HEK293 (cell line): Measurements from ENCODE around the gene DCST2.

Experiments used
- CTCF ChIA-PET: fragments of 350-600 bp; formaldehyde crosslinking; extraction: SDS; loops from one replicate; lab custom pipeline; 2021; ENCODE audit warnings: antibody characterized with exemption; lab: Yijun Ruan, JAX
- POLR2A ChIA-PET: fragments of 300-600 bp; formaldehyde crosslinking; extraction: SDS; loops from one replicate; lab custom pipeline; 2020; ENCODE audit warnings: antibody characterized with exemption, inconsistent platforms; lab: Yijun Ruan, JAX
- H3K27ac ChIP-seq: fragments of 200-500 bp; sonication (Bioruptor generic); 2 replicates; pipeline ENCODE4 v1.5.1; 2014; ENCODE audit warnings: low read depth, low read length, control low read depth, inconsistent platforms; ENCODE audit errors: extremely low read depth
- H3K36me3 ChIP-seq, 2 experiments: fragments of 200-500 bp in 1 of 2; sonication (Bioruptor generic) in 1 of 2; 1 replicate in 1 of 2; 2 replicates in 1 of 2; pipeline ENCODE4 v1.5.1; 2014 to 2017; ENCODE audit warnings: inconsistent platforms in 2 of 2, low read length in 2 of 2; ENCODE audit not compliant: control insufficient read depth in 2 of 2, insufficient read depth in 1 of 2
- H3K4me1 ChIP-seq: fragments of 200-500 bp; sonication (Bioruptor generic); 2 replicates; pipeline ENCODE4 v1.5.1; 2014; ENCODE audit warnings: mild to moderate bottlenecking, low read length, inconsistent platforms; ENCODE audit not compliant: control insufficient read depth, insufficient read depth
- H3K4me3 ChIP-seq: 2 replicates; pipeline ENCODE4 v1.5.1; 2011; ENCODE audit warnings: low read depth, mild to moderate bottlenecking, control low read depth, low read length, moderate library complexity
- H3K9me3 ChIP-seq: fragments of 200-500 bp; sonication (Bioruptor generic); 2 replicates; pipeline ENCODE4 v1.5.1; 2014; ENCODE audit warnings: low read depth, low read length, inconsistent platforms; ENCODE audit not compliant: control insufficient read depth, insufficient read depth
- EGR2 ChIP-seq: fragments of 450-650 bp; formaldehyde crosslinking; IDR thresholded peaks from 2 replicates; pipeline ENCODE4 v1.5.1; 2016; ENCODE audit warnings: low read depth, missing biosample characterization, missing genetic modification characterization
- GLIS1 ChIP-seq: fragments of 450-650 bp; formaldehyde crosslinking; IDR thresholded peaks from 2 replicates; pipeline ENCODE4 v1.5.1; 2016; ENCODE audit warnings: missing biosample characterization, missing genetic modification characterization
- KLF10 ChIP-seq: fragments of 450-650 bp; IDR thresholded peaks from 2 replicates; pipeline ENCODE4 v1.5.1; 2018; ENCODE audit warnings: missing biosample characterization, mild to moderate bottlenecking, missing genetic modification characterization
- SP2 ChIP-seq: fragments of 450-650 bp; formaldehyde crosslinking; IDR thresholded peaks from 2 replicates; pipeline ENCODE4 v1.5.1; 2016; ENCODE audit warnings: missing biosample characterization, missing genetic modification characterization
- SP3 ChIP-seq: fragments of 450-650 bp; formaldehyde crosslinking; IDR thresholded peaks from 2 replicates; pipeline ENCODE4 v1.5.1; 2016; ENCODE audit warnings: missing biosample characterization, missing genetic modification characterization
- SP7 ChIP-seq: fragments of 450-650 bp; formaldehyde crosslinking; IDR thresholded peaks from 2 replicates; pipeline ENCODE4 v1.5.1; 2016; ENCODE audit warnings: missing biosample characterization, missing genetic modification characterization
- ZBTB17 ChIP-seq: fragments of 450-650 bp; formaldehyde crosslinking; IDR thresholded peaks from 2 replicates; pipeline ENCODE4 v1.5.1; 2016; ENCODE audit warnings: missing biosample characterization, missing genetic modification characterization
- ZBTB20 ChIP-seq: fragments of 450-650 bp; formaldehyde crosslinking; IDR thresholded peaks from 2 replicates; pipeline ENCODE4 v1.5.1; 2016; ENCODE audit warnings: missing biosample characterization, missing genetic modification characterization
- ZFHX2 ChIP-seq: fragments of 450-650 bp; formaldehyde crosslinking; conservative IDR thresholded peaks from 2 replicates; pipeline ENCODE4 v1.5.1; 2016; ENCODE audit warnings: missing biosample characterization, missing genetic modification characterization
- ZFP69B ChIP-seq: fragments of 450-650 bp; formaldehyde crosslinking; IDR thresholded peaks from 2 replicates; pipeline ENCODE4 v1.5.1; 2016; ENCODE audit warnings: missing biosample characterization, missing genetic modification characterization
- ZNF341 ChIP-seq: fragments of 450-650 bp; formaldehyde crosslinking; IDR thresholded peaks from 2 replicates; pipeline ENCODE4; 2016; ENCODE audit warnings: low read depth, missing biosample characterization, missing genetic modification characterization
- ZNF366 ChIP-seq: fragments of 450-650 bp; formaldehyde crosslinking; conservative IDR thresholded peaks from 2 replicates; pipeline ENCODE4 v1.5.1; 2016; ENCODE audit warnings: missing biosample characterization, missing genetic modification characterization
- ZNF37A ChIP-seq: fragments of 450-650 bp; IDR thresholded peaks from 2 replicates; pipeline ENCODE4 v1.5.1; 2018; ENCODE audit warnings: missing biosample characterization, missing genetic modification characterization
- ZNF548 ChIP-seq: fragments of 450-650 bp; formaldehyde crosslinking; IDR thresholded peaks from 2 replicates; pipeline ENCODE4 v1.5.1; 2016; ENCODE audit warnings: missing biosample characterization, missing genetic modification characterization
- ZNF555 ChIP-seq: fragments of 450-650 bp; formaldehyde crosslinking; conservative IDR thresholded peaks from 2 replicates; pipeline ENCODE4 v1.5.1; 2017; ENCODE audit warnings: missing biosample characterization, mild to moderate bottlenecking, missing genetic modification characterization, inconsistent platforms
- ZNF664 ChIP-seq: fragments of 450-650 bp; formaldehyde crosslinking; IDR thresholded peaks from 2 replicates; pipeline ENCODE4 v1.5.1; 2016; ENCODE audit warnings: missing biosample characterization, missing genetic modification characterization
- ZNF747 ChIP-seq: fragments of 450-650 bp; formaldehyde crosslinking; IDR thresholded peaks from 2 replicates; pipeline ENCODE4 v1.5.1; 2016; ENCODE audit warnings: missing biosample characterization, missing genetic modification characterization
- TF ChIP-seq, protein P1 (sequence below): fragments of 450-650 bp; formaldehyde crosslinking; IDR thresholded peaks from 2 replicates; pipeline ENCODE4 v1.5.1; 2016; ENCODE audit warnings: missing biosample characterization, missing genetic modification characterization
- TF ChIP-seq, protein P2 (sequence below): fragments of 450-650 bp; formaldehyde crosslinking; IDR thresholded peaks from 2 replicates; pipeline ENCODE4 v1.5.1; 2016; ENCODE audit warnings: missing biosample characterization, missing genetic modification characterization
- TF ChIP-seq, protein P3 (sequence below): fragments of 450-650 bp; formaldehyde crosslinking; IDR thresholded peaks from 2 replicates; pipeline ENCODE4 v1.5.1; 2016; ENCODE audit warnings: missing biosample characterization, missing genetic modification characterization
- TF ChIP-seq, protein P4 (sequence below): fragments of 450-650 bp; formaldehyde crosslinking; IDR thresholded peaks from 2 replicates; pipeline ENCODE4 v1.5.1; 2017; ENCODE audit warnings: missing biosample characterization, missing genetic modification characterization
- TF ChIP-seq, protein P5 (sequence below): fragments of 450-650 bp; formaldehyde crosslinking; IDR thresholded peaks from 2 replicates; pipeline ENCODE4 v1.5.1; 2016; ENCODE audit warnings: missing biosample characterization, missing genetic modification characterization
- TF ChIP-seq, protein P6 (sequence below): fragments of 450-650 bp; formaldehyde crosslinking; IDR thresholded peaks from 2 replicates; pipeline ENCODE4 v1.5.1; 2016; ENCODE audit warnings: missing biosample characterization, missing genetic modification characterization

DCST2 gene

DNA sequence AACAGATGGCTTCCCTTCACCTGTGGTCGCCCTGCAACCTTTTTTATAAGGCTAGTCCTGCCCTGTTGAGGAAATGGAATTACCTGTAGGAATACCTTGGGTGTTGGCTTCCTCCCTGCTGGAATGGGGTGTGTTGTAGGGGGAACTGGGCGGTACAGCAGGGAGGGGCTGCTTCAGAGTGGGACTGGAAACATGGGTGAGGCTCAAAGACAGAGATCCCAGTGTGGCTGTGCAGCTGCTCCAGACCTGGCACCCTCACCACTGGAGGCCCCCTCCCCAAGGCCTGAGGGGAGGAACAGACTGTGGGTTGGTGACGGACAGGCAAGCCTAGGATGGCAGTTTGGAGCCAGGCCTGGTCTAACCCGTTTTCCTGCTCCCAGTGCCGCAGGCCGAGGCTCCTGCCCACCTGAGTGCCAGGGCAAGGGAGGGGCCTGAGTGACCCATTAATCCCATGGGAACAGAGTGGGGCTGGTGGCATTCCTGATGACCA, 49.5 kb upstream of the DCST2 start (continued):
- TF ChIP-seq, protein P1, sequence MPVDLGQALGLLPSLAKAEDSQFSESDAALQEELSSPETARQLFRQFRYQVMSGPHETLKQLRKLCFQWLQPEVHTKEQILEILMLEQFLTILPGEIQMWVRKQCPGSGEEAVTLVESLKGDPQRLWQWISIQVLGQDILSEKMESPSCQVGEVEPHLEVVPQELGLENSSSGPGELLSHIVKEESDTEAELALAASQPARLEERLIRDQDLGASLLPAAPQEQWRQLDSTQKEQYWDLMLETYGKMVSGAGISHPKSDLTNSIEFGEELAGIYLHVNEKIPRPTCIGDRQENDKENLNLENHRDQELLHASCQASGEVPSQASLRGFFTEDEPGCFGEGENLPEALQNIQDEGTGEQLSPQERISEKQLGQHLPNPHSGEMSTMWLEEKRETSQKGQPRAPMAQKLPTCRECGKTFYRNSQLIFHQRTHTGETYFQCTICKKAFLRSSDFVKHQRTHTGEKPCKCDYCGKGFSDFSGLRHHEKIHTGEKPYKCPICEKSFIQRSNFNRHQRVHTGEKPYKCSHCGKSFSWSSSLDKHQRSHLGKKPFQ (tag by site-specific recombination): no peak
- no peak for TF ChIP-seq SP2

DNA sequence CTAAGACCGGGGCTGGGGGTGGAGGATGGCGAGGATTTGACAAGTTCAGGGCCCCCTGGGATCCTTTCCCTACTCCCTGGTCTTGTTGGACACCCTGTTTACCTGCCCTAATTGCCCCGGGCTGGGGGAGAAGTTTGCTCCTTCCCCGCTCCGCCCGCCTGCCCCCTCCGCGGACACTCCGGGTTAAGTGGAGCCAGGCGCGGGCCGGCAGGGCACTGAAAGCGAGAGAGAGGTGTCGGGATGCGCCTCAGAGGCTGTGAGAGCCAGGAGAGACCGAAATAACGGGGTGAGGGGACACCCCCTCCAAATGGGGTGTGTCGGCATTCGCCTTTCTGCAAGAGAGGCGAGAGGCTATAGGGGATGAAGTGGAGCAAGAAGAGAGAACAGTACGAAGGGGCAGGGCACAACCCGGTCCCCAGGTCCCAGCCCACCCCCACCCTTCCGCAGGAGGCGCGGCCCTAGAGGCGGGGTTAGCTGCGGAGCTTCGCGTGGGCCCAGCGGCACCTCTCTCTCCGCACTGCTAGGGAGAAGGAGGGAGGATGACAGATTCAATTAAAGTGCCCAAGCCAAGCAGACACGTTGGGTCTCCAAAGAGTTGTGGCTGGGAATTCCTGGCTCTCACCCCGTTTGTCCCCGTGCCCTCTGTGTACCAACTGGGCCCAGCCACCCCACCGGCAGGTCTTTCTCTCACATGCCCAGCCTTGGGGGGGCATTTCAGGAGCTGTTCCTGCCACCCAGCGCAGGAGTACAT, 48.9 kb upstream of the DCST2 start:
- Histone ChIP-seq H3K36me3 (no peaks in the 10 kb centered on the region), H3K9me3 (no peaks in the 10 kb centered on the region), H3K4me3 (no peak overlapping the region), H3K27ac (no peak overlapping the region), H3K4me1 (peaks cover 15% of the 10 kb centered on the region)
- POLR2A ChIA-PET: interaction anchor here (0.7 kb wide), 1 partner anchor 1455 kb away, joined by 5 read pairs; the partner anchor contains the start of gene S100A13
- CTCF ChIA-PET: interaction anchor here (0.5 to 4.5 kb wide), 4 partner anchors 10 to 38 kb away, joined by 3 to 117 read pairs (median 50); partner anchors contain the start of gene EFNA4
- TF ChIP-seq ZNF747 (no peak), ZNF664 (tag by site-specific recombination) (no peak), SP7 (tag by site-specific recombination) (peak; percentile 9; the same call in 1 of the 2 replicates), SP3 (tag by site-specific recombination) (peak; percentile 34; the same call in 1 of the 2 replicates), KLF10 (tag by site-specific recombination) (peak; percentile 67), SP2 (peak; percentile 70), ZBTB20 (tag by site-specific recombination) (0 out of 2 replicates have a peak, but pooled peaks have one; percentile 16), ZNF548 (tag by site-specific recombination) (no peak), ZFP69B (tag by site-specific recombination) (peak; percentile 92), ZNF37A (tag by site-specific recombination) (no peak), EGR2 (peak; percentile 68), ZFHX2 (tag by site-specific recombination) (peak; percentile 62), GLIS1 (tag by site-specific recombination) (peak; percentile 68), ZNF366 (tag by site-specific recombination) (peak; percentile 48), ZNF341 (tag by site-specific recombination) (peak; percentile 74), ZBTB17 (tag by site-specific recombination) (peak; percentile 70), ZNF555 (tag by site-specific recombination) (no peak)
- TF ChIP-seq, protein P2, sequence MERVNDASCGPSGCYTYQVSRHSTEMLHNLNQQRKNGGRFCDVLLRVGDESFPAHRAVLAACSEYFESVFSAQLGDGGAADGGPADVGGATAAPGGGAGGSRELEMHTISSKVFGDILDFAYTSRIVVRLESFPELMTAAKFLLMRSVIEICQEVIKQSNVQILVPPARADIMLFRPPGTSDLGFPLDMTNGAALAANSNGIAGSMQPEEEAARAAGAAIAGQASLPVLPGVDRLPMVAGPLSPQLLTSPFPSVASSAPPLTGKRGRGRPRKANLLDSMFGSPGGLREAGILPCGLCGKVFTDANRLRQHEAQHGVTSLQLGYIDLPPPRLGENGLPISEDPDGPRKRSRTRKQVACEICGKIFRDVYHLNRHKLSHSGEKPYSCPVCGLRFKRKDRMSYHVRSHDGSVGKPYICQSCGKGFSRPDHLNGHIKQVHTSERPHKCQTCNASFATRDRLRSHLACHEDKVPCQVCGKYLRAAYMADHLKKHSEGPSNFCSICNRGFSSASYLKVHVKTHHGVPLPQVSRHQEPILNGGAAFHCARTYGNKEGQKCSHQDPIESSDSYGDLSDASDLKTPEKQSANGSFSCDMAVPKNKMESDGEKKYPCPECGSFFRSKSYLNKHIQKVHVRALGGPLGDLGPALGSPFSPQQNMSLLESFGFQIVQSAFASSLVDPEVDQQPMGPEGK (tag by site-specific recombination): peak; percentile 54
- TF ChIP-seq, protein P3, sequence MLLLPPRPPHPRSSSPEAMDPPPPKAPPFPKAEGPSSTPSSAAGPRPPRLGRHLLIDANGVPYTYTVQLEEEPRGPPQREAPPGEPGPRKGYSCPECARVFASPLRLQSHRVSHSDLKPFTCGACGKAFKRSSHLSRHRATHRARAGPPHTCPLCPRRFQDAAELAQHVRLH (tag by site-specific recombination): no peak
- TF ChIP-seq, protein P4, sequence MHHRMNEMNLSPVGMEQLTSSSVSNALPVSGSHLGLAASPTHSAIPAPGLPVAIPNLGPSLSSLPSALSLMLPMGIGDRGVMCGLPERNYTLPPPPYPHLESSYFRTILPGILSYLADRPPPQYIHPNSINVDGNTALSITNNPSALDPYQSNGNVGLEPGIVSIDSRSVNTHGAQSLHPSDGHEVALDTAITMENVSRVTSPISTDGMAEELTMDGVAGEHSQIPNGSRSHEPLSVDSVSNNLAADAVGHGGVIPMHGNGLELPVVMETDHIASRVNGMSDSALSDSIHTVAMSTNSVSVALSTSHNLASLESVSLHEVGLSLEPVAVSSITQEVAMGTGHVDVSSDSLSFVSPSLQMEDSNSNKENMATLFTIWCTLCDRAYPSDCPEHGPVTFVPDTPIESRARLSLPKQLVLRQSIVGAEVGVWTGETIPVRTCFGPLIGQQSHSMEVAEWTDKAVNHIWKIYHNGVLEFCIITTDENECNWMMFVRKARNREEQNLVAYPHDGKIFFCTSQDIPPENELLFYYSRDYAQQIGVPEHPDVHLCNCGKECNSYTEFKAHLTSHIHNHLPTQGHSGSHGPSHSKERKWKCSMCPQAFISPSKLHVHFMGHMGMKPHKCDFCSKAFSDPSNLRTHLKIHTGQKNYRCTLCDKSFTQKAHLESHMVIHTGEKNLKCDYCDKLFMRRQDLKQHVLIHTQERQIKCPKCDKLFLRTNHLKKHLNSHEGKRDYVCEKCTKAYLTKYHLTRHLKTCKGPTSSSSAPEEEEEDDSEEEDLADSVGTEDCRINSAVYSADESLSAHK (tag by site-specific recombination): no peak
- TF ChIP-seq, protein P5, sequence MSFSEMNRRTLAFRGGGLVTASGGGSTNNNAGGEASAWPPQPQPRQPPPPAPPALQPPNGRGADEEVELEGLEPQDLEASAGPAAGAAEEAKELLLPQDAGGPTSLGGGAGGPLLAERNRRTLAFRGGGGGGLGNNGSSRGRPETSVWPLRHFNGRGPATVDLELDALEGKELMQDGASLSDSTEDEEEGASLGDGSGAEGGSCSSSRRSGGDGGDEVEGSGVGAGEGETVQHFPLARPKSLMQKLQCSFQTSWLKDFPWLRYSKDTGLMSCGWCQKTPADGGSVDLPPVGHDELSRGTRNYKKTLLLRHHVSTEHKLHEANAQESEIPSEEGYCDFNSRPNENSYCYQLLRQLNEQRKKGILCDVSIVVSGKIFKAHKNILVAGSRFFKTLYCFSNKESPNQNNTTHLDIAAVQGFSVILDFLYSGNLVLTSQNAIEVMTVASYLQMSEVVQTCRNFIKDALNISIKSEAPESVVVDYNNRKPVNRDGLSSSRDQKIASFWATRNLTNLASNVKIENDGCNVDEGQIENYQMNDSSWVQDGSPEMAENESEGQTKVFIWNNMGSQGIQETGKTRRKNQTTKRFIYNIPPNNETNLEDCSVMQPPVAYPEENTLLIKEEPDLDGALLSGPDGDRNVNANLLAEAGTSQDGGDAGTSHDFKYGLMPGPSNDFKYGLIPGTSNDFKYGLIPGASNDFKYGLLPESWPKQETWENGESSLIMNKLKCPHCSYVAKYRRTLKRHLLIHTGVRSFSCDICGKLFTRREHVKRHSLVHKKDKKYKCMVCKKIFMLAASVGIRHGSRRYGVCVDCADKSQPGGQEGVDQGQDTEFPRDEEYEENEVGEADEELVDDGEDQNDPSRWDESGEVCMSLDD (tag by site-specific recombination): peak; percentile 78; the same call in 1 of the 2 replicates
- TF ChIP-seq, protein P6, sequence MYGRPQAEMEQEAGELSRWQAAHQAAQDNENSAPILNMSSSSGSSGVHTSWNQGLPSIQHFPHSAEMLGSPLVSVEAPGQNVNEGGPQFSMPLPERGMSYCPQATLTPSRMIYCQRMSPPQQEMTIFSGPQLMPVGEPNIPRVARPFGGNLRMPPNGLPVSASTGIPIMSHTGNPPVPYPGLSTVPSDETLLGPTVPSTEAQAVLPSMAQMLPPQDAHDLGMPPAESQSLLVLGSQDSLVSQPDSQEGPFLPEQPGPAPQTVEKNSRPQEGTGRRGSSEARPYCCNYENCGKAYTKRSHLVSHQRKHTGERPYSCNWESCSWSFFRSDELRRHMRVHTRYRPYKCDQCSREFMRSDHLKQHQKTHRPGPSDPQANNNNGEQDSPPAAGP (tag by site-specific recombination): 0 out of 2 replicates have a peak, but pooled peaks have one; percentile 21
